Liver (tissue), 9 donors: ENCODE results near the gene MFSD2B. TPM values are rescaled to one million over a fixed set of nuclear protein-coding genes. Genes with fewer than 3 reads are reported as not detected.

ENCODE experiments used
- DNase-seq: peaks from one replicate; pipeline ENCODE4 v3.0.0-alpha.2; 2017; ENCODE audit warnings: low spot score
- H3K27ac ChIP-seq, 2 donors: one replicate each; pipeline ENCODE4 v1.7.0; 2013; ENCODE audit warnings: inconsistent platforms in 2 of 2, low read length in 2 of 2, control low read depth in 1 of 2, low read depth in 1 of 2, mild to moderate bottlenecking in 1 of 2
- H3K27me3 ChIP-seq, 4 donors: one replicate each; pipeline versions ENCODE4 v1.6.1 to v1.7.0; 2013; ENCODE audit warnings: low read length in 3 of 4, inconsistent platforms in 1 of 4, mild to moderate bottlenecking in 1 of 4, moderate library complexity in 1 of 4; ENCODE audit not compliant: control insufficient read depth in 4 of 4, insufficient read depth in 4 of 4
- H3K36me3 ChIP-seq, 4 donors: one replicate each; pipeline versions ENCODE4 v1.6.1 to v1.7.0; 2013; ENCODE audit warnings: low read length in 3 of 4, mild to moderate bottlenecking in 3 of 4, low read depth in 1 of 4, moderate library complexity in 1 of 4; ENCODE audit not compliant: control insufficient read depth in 4 of 4, insufficient read depth in 3 of 4
- H3K4me1 ChIP-seq, 4 donors: one replicate each; pipeline versions ENCODE4 v1.6.1 to v1.7.0; 2013; ENCODE audit warnings: low read length in 3 of 4, mild to moderate bottlenecking in 3 of 4, moderate library complexity in 1 of 4; ENCODE audit not compliant: control insufficient read depth in 4 of 4, insufficient read depth in 4 of 4
- H3K4me3 ChIP-seq, 3 donors: one replicate each; pipeline versions ENCODE4 v1.6.1 to v1.7.0; 2013; ENCODE audit warnings: low read length in 3 of 3, control low read depth in 1 of 3, low read depth in 1 of 3, mild to moderate bottlenecking in 1 of 3
- H3K9ac ChIP-seq, 2 donors: one replicate each; pipeline ENCODE4 v1.7.0; 2013; ENCODE audit warnings: low read length in 2 of 2, mild to moderate bottlenecking in 2 of 2, moderate library complexity in 2 of 2, control low read depth in 1 of 2, low read depth in 1 of 2
- H3K9me3 ChIP-seq, 4 donors: one replicate each; pipeline versions ENCODE4 v1.6.1 to v1.7.0; 2013; ENCODE audit warnings: low read length in 3 of 4; ENCODE audit not compliant: control insufficient read depth in 4 of 4
- ATF3 ChIP-seq: IDR thresholded peaks from 2 replicates; pipeline ENCODE4 v1.6.1; 2016; ENCODE audit warnings: antibody characterized with exemption
- CTCF ChIP-seq: fragments of 150-350 bp; IDR thresholded peaks from 2 replicates; pipeline ENCODE4 v1.5.1; 2017; ENCODE audit warnings: improper control_type of control experiment, low read depth, low read length; ENCODE audit not compliant: missing input control
- EGR1 ChIP-seq, 2 donors: IDR thresholded peaks; 2 replicates each; pipeline ENCODE4 v1.6.1; 2016 to 2018; ENCODE audit warnings: antibody characterized with exemption in 2 of 2, low read depth in 2 of 2
- FOXA1 ChIP-seq: IDR thresholded peaks from 2 replicates; pipeline ENCODE4 v1.6.1; 2016; ENCODE audit warnings: antibody characterized with exemption
- FOXA2 ChIP-seq: IDR thresholded peaks from 2 replicates; pipeline ENCODE4 v1.6.1; 2016; ENCODE audit warnings: antibody characterized with exemption
- GABPA ChIP-seq, 2 donors: IDR thresholded peaks in 1 of 2; conservative IDR thresholded peaks in 1 of 2; 2 replicates each; pipeline ENCODE4 v1.6.1; 2016; ENCODE audit warnings: antibody characterized with exemption in 2 of 2, mild to moderate bottlenecking in 1 of 2, moderate library complexity in 1 of 2
- REST ChIP-seq: IDR thresholded peaks from 2 replicates; pipeline ENCODE4 v1.6.1; 2016; ENCODE audit warnings: antibody characterized with exemption, mild to moderate bottlenecking
- RXRA ChIP-seq, 2 donors: IDR thresholded peaks; 2 replicates each; pipeline ENCODE4 v1.6.1; 2017 to 2018; ENCODE audit warnings: antibody characterized with exemption in 2 of 2, mild to moderate bottlenecking in 1 of 2
- TAF1 ChIP-seq: conservative IDR thresholded peaks from 2 replicates; pipeline ENCODE4 v1.6.1; 2016; ENCODE audit warnings: antibody characterized with exemption, mild to moderate bottlenecking
- ZBTB33 ChIP-seq: IDR thresholded peaks from 2 replicates; pipeline ENCODE4 v1.6.1; 2016; ENCODE audit warnings: antibody characterized with exemption
- WGBS: extraction: QIAGEN DNeasy Blood & Tissue Kit; methylation state at CpG from one replicate; pipeline ENCODE4 v1.1.7; 2013; 5-methylcytosine and 5-hydroxymethylcytosine counted together
- polyA plus RNA-seq, 2 donors: library from polyadenylated mRNA; stranded (reverse) in 1 of 2; unstranded in 1 of 2; fragments of 200-250 nt in 1 of 2; fragments of >200 nt in 1 of 2; fragmentation: Nextera tagmentation in 1 of 2; extraction: Ambion mirVana in 1 of 2; gene quantifications; one replicate each; pipeline versions ENCODE4 v1.2.1 to v1.2.3, GENCODE V29; 2013 to 2015
- total RNA-seq, 2 donors: library from RNA; depleted of rRNA; stranded (reverse); fragments of >200 nt; gene quantifications; one replicate each; pipeline ENCODE4 v1.2.3, GENCODE V29; 2014
- donor health status: healthy.
- donor health status: healthy.
- donor health status: healthy.
- donor health status: healthy.
- donor health status: healthy.

MFSD2B gene
- total RNA-seq, result 10 to 100 TPM in 1 of 2 donors, under 1 TPM in 1; 0.08 to 26.1 TPM
- under 1 TPM; 0.02 to 0.36 TPM for polyA plus RNA-seq

- peak; percentile 73 for DNase-seq
- no peak for TF ChIP-seq FOXA1
- TF ChIP-seq RXRA (IDR thresholded peaks at IDR 0.05), result peak in 1 of 2 donors; percentile 47
- TF ChIP-seq REST, result no peak
- no peak for TF ChIP-seq FOXA2
- no peak for TF ChIP-seq ZBTB33
- Histone ChIP-seq H3K4me3 (peak within 1 kb of the TSS in 2 of 3 donors; percentile 42 to 54), H3K4me1 (peaks cover 3 to 10% (median 6%) of the 10 kb centered on the region in 4 donors), H3K27me3 (no peaks in the 10 kb centered on the region), H3K9me3 (no peaks in the 10 kb centered on the region), H3K9ac (no peak within 1 kb of the TSS), H3K27ac (no peak within 1 kb of the TSS), H3K36me3 (no peaks in the 10 kb centered on the region)
- WGBS, result 6% methylated on average over 75 of the region's 75 CpGs
Measured at GRCh38 chr2:24009680-24010476, at the start of gene MFSD2B. Gene MFSD2B (plus strand): TSS chr2:24010085. CDS start chr2:24010097, 12 bp downstream.

- Histone ChIP-seq H3K27me3 (no peaks in the 10 kb centered on the region), H3K4me1 (no peaks in the 10 kb centered on the region), H3K27ac (no peak overlapping the region), H3K9ac (no peak overlapping the region), H3K36me3 (peaks cover 0 to 2% (median 0%) of the 10 kb centered on the region in 4 donors), H3K9me3 (no peaks in the 10 kb centered on the region), H3K4me3 (no peak overlapping the region)
- no peak for DNase-seq
- TF ChIP-seq ATF3 (no peak), TAF1 (no peak), GABPA (IDR thresholded peaks at IDR 0.05 in 1 of 2, conservative IDR thresholded peaks at IDR 0.05 in 1 of 2) (no peak), EGR1 (IDR thresholded peaks at IDR 0.05; ENCODE audit: low read depth in 2 of 2) (no peak), CTCF (no peak)
- 98% methylated on average over 4 of the region's 4 CpGs for WGBS
Measured at GRCh38 chr2:23967846-23968245, 42.0 kb upstream of the MFSD2B start.
